GM18951 (cell line): Measurements from ENCODE around the gene NUP205.
"Not testable (repeated sequence)": the region's sequence is repeated elsewhere in the genome, so short reads cannot be mapped to it uniquely, and the experiment has no call there.

Experiments used
- POLR2A ChIP-seq: IDR thresholded peaks from 4 replicates; pipeline ENCODE4 v1.6.1; 2011; ENCODE audit warnings: mild to moderate bottlenecking; ENCODE audit not compliant: insufficient read length, insufficient read depth; ENCODE audit errors: extremely low read depth
- in situ Hi-C: fragments of 300-500 bp; cut with MboI; formaldehyde crosslinking; loops from one replicate; pipeline ENCODE4 v1.12.0; 2022; ENCODE audit warnings: low sequenced_read_pairs, mixed read lengths, inconsistent platforms; ENCODE audit not compliant: unreplicated experiment

Gene NUP205

GRCh38 chr7:135617781-135618180 lies 60.1 kb downstream of the NUP205 start:
- in situ Hi-C loops = no loop called here
- TF ChIP-seq POLR2A = no peak

GRCh38 chr7:135618510-135618909 lies 60.8 kb downstream of the NUP205 start:
- TF ChIP-seq POLR2A = no peak
- in situ Hi-C loops = no loop called here

GRCh38 chr7:135620447-135620846 lies 62.7 kb downstream of the NUP205 start:
- in situ Hi-C loops = no loop called here

GRCh38 chr7:135620980-135621850 lies 63.5 kb downstream of the NUP205 start:
- in situ Hi-C loops = no loop called here
- no peak for TF ChIP-seq POLR2A

More at GRCh38 chr7:135620447-135620846, 62.7 kb downstream of the NUP205 start:
- no peak for TF ChIP-seq POLR2A

GRCh38 chr7:135634191-135634878 lies 76.6 kb downstream of the NUP205 start:
- in situ Hi-C loops = no loop called here
- no peak for TF ChIP-seq POLR2A

GRCh38 chr7:135639690-135640089 lies 82.0 kb downstream of the NUP205 start:
- in situ Hi-C loops = not testable (repeated sequence)

- in situ Hi-C loops = no loop called here
- TF ChIP-seq POLR2A = no peak
Observed at GRCh38 chr7:135644154-135644553, 86.4 kb downstream of the NUP205 start.

GRCh38 chr7:135644729-135645128 lies 87.0 kb downstream of the NUP205 start:
- in situ Hi-C loops = no loop called here
- TF ChIP-seq POLR2A = no peak

GRCh38 chr7:135645296-135645904 lies 87.7 kb downstream of the NUP205 start:
- in situ Hi-C loops = no loop called here
- TF ChIP-seq POLR2A = no peak

GRCh38 chr7:135647755-135648154 lies 90.0 kb downstream of the NUP205 start:
- in situ Hi-C loops = no loop called here
- TF ChIP-seq POLR2A = no peak

- in situ Hi-C loops = no loop called here
Observed at GRCh38 chr7:135648235-135648634, 90.5 kb downstream of the NUP205 start.

GRCh38 chr7:135650831-135651573 lies 93.3 kb downstream of the NUP205 start:
- in situ Hi-C loops = no loop called here
- TF ChIP-seq POLR2A = no peak

More at GRCh38 chr7:135648235-135648634, 90.5 kb downstream of the NUP205 start:
- no peak for TF ChIP-seq POLR2A

GRCh38 chr7:135653340-135654080 lies 95.8 kb downstream of the NUP205 start:
- in situ Hi-C loops = no loop called here
- TF ChIP-seq POLR2A = no peak

GRCh38 chr7:135658564-135658963 lies 100.8 kb downstream of the NUP205 start:
- in situ Hi-C loops = no loop called here
- no peak for TF ChIP-seq POLR2A
